ENCODE results near the gene ZMYND10. TPM values are rescaled to one million over a fixed set of nuclear protein-coding genes. Genes with fewer than 3 reads are reported as not detected.

ZMYND10 gene
- total and polyA plus RNA-seq, 2 donors (not counting 3 experiments of a cell fraction or from before 2014, with no cell fraction given), result 0.25 to 0.38 TPM

- H3K4me3 ChIP-seq (replicated peaks in 1 of 3; ENCODE audit: insufficient read depth in 1 of 3, low read depth in 1 of 3, low read length in 3 of 3), result no peak overlapping the region
- peaks cover 8 to 28% of the 10 kb centered on the region in 2 experiments for H3K36me3 ChIP-seq (ENCODE audit: control insufficient read depth in 2 of 2, extremely low read depth in 1 of 2, insufficient read depth in 2 of 2, low read length in 2 of 2)
- H3K9me3 ChIP-seq (replicated peaks; ENCODE audit: control insufficient read depth, insufficient read depth, low read length), result no peaks in the 10 kb centered on the region
- dilution Hi-C loops (cut with MboI; ENCODE audit: extremely low pct_ligation_motif_present, low sequenced_read_pairs), result no loop called here
- ChIA-PET POLR2A (interaction anchor here (0.7 kb wide), 1 partner anchor 135 kb away, joined by 6 read pairs; no protein-coding TSS in a partner anchor), CTCF (interaction anchor here (0.6 to 2.5 kb wide), 8 partner anchors 9 to 263 kb away, joined by 3 to 11 read pairs (median 3); partner anchors contain the start of genes RASSF1 and TUSC2)
- H3K4me2 ChIP-seq (ENCODE audit: insufficient read depth, low read length), result no peak overlapping the region
- no peak overlapping the region for H3K9ac ChIP-seq (replicated peaks; ENCODE audit: extremely low read depth, insufficient read depth, low read length)
- BruUV-seq (replicated peaks), result no TSS peak
- peaks cover 43% of the 10 kb centered on the region for H3K4me1 ChIP-seq (ENCODE audit: control insufficient read depth, extremely low read depth, insufficient read depth, low read length)
- no peak for DNase-seq (ENCODE audit: low read depth, low spot score)
- no peaks in the 10 kb centered on the region for H3K27me3 ChIP-seq (ENCODE audit: control insufficient read depth in 2 of 2, insufficient read depth in 2 of 2, low read length in 2 of 2)
- no peak overlapping the region for H2AFZ ChIP-seq (ENCODE audit: low read depth, low read length)
- H4K20me1 ChIP-seq (replicated peaks; ENCODE audit: control insufficient read depth, extremely low read depth, insufficient read depth, low read length), result peaks cover 6% of the 10 kb centered on the region
- H3K27ac ChIP-seq (ENCODE audit: insufficient read depth, low read depth, low read length), result no peak overlapping the region
- H3K79me2 ChIP-seq (ENCODE audit: control insufficient read depth, insufficient read depth, low read length), result peaks cover 36% of the 10 kb centered on the region
- intact Hi-C loops (cut with micrococcal nuclease), result no loop called here
- H3K9me1 ChIP-seq (replicated peaks; ENCODE audit: control insufficient read depth, extremely low read depth, insufficient read depth, low read length), result no peaks in the 10 kb centered on the region
- no peak for TF ChIP-seq CTCF (IDR thresholded peaks at IDR 0.05; ENCODE audit: extremely low read depth in 1 of 2, insufficient read depth in 1 of 2, low read depth in 1 of 2, low read length in 2 of 2)
- no peak for TF ChIP-seq FOS (IDR thresholded peaks at IDR 0.05; ENCODE audit: borderline replicate concordance, insufficient read depth, low read length)
- no peak for TF ChIP-seq POLR2AphosphoS5 (IDR thresholded peaks at IDR 0.05; ENCODE audit: insufficient read depth, low read depth, low read length)
- TF ChIP-seq POLR2A (IDR thresholded peaks at IDR 0.05; ENCODE audit: low read depth, low read length), result no peak
- TF ChIP-seq MYC (IDR thresholded peaks at IDR 0.05; ENCODE audit: low read depth, low read length), result no peak
- no peak for FAIRE-seq
These were observed 7.9 kb upstream of the ZMYND10 start for GRCh38 chr3:50353245-50354004.

All from endothelial cell of umbilical vein (primary cell).